GM21381 (cell line): ENCODE data around the gene ADGRL1.
"Not testable (repeated sequence)": the region's sequence is repeated elsewhere in the genome, so short reads cannot be mapped to it uniquely, and the experiment has no call there.

Experiments used
- ATAC-seq: cut with Tn5 transposase; IDR thresholded peaks from one replicate; pipeline ENCODE4 v1.9.1; 2021; ENCODE audit warnings: mild to moderate bottlenecking, moderate library complexity; ENCODE audit not compliant: unreplicated experiment

The ADGRL1 gene

DNA sequence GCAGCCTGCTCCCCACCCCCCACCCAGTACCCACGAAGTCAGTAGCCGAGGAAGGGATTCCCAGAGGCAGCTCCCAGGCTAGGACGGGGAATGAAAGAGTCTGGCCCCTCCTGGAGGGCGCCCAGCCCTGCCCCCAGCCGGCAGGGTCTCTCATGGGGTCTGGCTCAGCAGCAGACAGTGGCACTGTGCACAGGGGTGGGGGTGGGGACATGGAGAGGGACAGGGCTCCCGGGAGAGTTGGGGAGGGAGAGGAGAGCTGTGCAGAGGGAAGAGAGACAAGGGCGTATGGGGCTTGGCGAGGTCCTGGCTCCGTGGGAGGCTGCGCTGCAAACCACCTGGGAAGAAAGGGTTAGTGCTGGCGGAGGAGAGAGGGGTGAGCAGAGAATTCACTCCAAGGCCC, 41.9 kb downstream of the ADGRL1 start:
- no peak for ATAC-seq

DNA sequence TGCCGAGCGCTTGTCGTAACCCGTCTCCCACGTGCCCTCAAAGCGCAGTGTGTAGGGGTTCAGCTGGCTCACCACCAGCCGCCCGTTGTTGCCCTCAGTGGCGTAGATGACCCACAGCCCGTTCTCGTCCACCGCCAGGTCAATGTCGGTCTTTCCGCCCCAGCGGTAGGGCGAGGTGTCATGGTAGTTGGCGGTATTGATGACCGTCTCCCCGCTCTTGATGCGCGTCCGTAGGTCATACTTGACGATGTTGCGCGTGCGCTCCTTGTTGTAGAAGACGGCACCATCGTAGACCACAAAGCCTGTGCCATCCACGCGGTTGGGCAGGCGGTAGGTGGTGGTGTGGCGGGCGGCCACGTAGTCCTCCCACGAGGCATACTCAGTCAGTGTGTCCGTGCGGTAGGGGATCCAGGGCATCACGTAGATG, 43.1 kb downstream of the ADGRL1 start:
- no peak for ATAC-seq

- no peak for ATAC-seq
These were observed 44.7 kb downstream of the ADGRL1 start for GRCh38 chr19:14161305-14161704.

GRCh38 chr19:14160017-14160703, 45.8 kb downstream of the ADGRL1 start:
- no peak for ATAC-seq

- no peak for ATAC-seq
These were observed 46.9 kb downstream of the ADGRL1 start for GRCh38 chr19:14159059-14159458.

- no peak for ATAC-seq
These were observed 47.5 kb downstream of the ADGRL1 start for GRCh38 chr19:14158276-14159023.

GRCh38 chr19:14156971-14157717, 48.8 kb downstream of the ADGRL1 start:
- no peak for ATAC-seq

GRCh38 chr19:14156122-14156521, 49.8 kb downstream of the ADGRL1 start:
- no peak for ATAC-seq

DNA sequence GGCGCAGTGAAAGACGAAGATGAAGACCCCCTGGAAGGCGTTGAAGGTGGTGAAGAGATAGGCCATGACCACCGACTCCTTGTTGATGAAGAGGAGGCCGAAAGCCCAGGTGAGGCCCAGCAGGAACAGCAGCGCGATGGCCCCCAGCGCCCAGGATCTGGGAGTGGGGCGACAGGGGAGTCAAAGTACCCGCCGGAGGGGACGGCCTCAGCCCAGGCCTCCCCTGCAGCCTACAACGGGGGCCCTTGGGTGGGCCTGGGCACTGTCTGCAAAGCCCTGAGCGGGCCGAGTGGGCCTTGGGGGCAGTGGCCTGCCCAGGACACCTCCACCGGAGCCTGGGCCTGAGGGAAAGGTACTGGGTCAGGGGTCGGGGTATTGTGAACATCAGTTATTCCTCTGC, 50.6 kb downstream of the ADGRL1 start:
- no peak for ATAC-seq

GRCh38 chr19:14152713-14153112, 53.3 kb downstream of the ADGRL1 start:
- no peak for ATAC-seq

GRCh38 chr19:14150770-14151661, 55.0 kb downstream of the ADGRL1 start:
- no peak for ATAC-seq

- no peak for ATAC-seq
These were observed 55.8 kb downstream of the ADGRL1 start for GRCh38 chr19:14150041-14150769.

- no peak for ATAC-seq
These were observed 56.4 kb downstream of the ADGRL1 start for GRCh38 chr19:14149509-14149994.

- no peak for ATAC-seq
These were observed 57.1 kb downstream of the ADGRL1 start for GRCh38 chr19:14148751-14149410.

GRCh38 chr19:14147797-14148605, 58.0 kb downstream of the ADGRL1 start:
- ATAC-seq: no peak

- no peak for ATAC-seq
These were observed 59.2 kb downstream of the ADGRL1 start for GRCh38 chr19:14146789-14147216.

- ATAC-seq: not testable (repeated sequence)
These were observed 59.8 kb downstream of the ADGRL1 start for GRCh38 chr19:14146169-14146568.

GRCh38 chr19:14145381-14145780, 60.6 kb downstream of the ADGRL1 start:
- ATAC-seq: no peak
